WERI-Rb-1 (cell line): ENCODE data around the gene DFFA.
"Not testable (repeated sequence)": the region's sequence is repeated elsewhere in the genome, so short reads cannot be mapped to it uniquely, and the experiment has no call there.

Experiments used
- DNase-seq: peaks from one replicate; pipeline ENCODE4 v3.0.0-alpha.2; 2020
- H3K27ac ChIP-seq: fragments of 250-450 bp; sonication (Bioruptor Pico); 2 replicates; pipeline ENCODE4 v1.5.1; 2020; ENCODE audit warnings: mild to moderate bottlenecking, moderate library complexity
- H3K27me3 ChIP-seq: fragments of 250-450 bp; sonication (Bioruptor Pico); 2 replicates; pipeline ENCODE4 v1.5.1; 2021; ENCODE audit warnings: mild to moderate bottlenecking, low read depth, moderate library complexity; ENCODE audit not compliant: insufficient read depth, severe bottlenecking
- H3K36me3 ChIP-seq: fragments of 250-450 bp; sonication (Bioruptor Pico); 2 replicates; pipeline ENCODE4 v1.5.1; 2020; ENCODE audit warnings: mild to moderate bottlenecking, moderate library complexity
- H3K4me3 ChIP-seq: 2 replicates; pipeline ENCODE4 v1.5.1; 2011; ENCODE audit warnings: low read depth, mild to moderate bottlenecking, control low read depth, low read length
- H3K9me3 ChIP-seq: fragments of 250-450 bp; sonication (Bioruptor Pico); 2 replicates; pipeline ENCODE4 v1.5.1; 2021; ENCODE audit warnings: mild to moderate bottlenecking, moderate library complexity; ENCODE audit not compliant: severe bottlenecking
- CTCF ChIP-seq: IDR thresholded peaks from 2 replicates; pipeline ENCODE4 v1.5.1; 2011; ENCODE audit warnings: low read depth, mild to moderate bottlenecking, control low read depth, inconsistent platforms, low read length

DFFA gene

GRCh38 chr1:10467078-10467477 is 5.3 kb downstream of the DFFA start:
- Histone ChIP-seq H3K36me3 (peaks cover 50% of the 10 kb centered on the region), H3K27ac (no peak overlapping the region), H3K27me3 (no peaks in the 10 kb centered on the region), H3K4me3 (no peak overlapping the region), H3K9me3 (no peaks in the 10 kb centered on the region)
- TF ChIP-seq CTCF: no peak
- DNase-seq: no peak

- Histone ChIP-seq H3K9me3 (no peaks in the 10 kb centered on the region), H3K27me3 (no peaks in the 10 kb centered on the region), H3K4me3 (no peak overlapping the region), H3K36me3 (peaks cover 29% of the 10 kb centered on the region), H3K27ac (no peak overlapping the region)
- no peak for TF ChIP-seq CTCF
- DNase-seq: no peak
These were observed 13.1 kb downstream of the DFFA start for GRCh38 chr1:10459184-10459583.

- H3K4me3 ChIP-seq: no peak overlapping the region
- H3K27me3 ChIP-seq: no peaks in the 10 kb centered on the region
- DNase-seq: no peak
- TF ChIP-seq CTCF: no peak
- peaks cover 20% of the 10 kb centered on the region for H3K36me3 ChIP-seq
- H3K9me3 ChIP-seq: no peaks in the 10 kb centered on the region
- H3K27ac ChIP-seq: no peak overlapping the region
These were observed 14.5 kb downstream of the DFFA start for GRCh38 chr1:10457875-10458274.

DNA sequence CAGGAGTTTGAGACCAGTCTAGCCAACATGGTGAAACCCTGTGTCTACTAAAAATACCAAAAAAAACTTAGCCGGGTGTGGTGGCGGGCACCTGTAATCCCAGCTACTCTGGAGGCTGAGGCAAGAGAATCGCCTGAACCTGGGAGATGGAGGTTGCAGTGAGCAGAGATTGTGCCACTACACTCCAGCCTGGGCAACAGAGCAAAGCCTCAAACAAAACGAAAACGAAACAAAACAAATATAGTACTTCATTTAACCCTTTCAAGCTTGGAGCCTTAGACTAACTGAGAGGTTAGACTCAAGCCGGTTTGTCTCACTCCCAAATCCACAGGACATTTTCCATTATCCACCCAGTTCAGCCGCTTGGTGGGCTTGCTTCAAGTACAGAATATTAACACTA is 14.9 kb downstream of the DFFA start:
- H3K4me3 ChIP-seq, DNase-seq, H3K27ac ChIP-seq, H3K27me3 ChIP-seq, H3K9me3 ChIP-seq: not testable (repeated sequence)
- H3K36me3 ChIP-seq: peaks cover 16% of the 10 kb centered on the region

DNA sequence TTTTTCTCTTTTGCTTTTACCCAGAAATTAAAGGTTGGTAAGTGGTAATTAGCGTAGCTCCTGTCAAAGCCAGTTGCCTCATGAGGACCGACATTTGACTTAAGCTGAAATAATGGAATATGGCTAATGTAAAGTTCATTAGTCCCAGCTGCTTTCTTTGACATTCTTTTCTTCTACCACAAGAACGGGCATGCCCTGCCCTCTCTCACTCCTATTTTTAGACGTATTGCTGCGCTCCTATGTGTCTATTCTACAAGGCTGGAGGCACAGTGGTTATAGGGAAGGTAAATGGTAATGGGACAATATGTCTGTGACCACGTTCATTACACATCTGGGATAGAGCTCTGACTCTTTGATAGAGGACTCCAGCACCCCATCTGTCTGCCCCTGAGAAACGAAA is 15.7 kb downstream of the DFFA start:
- no peaks in the 10 kb centered on the region for H3K9me3 ChIP-seq
- peaks cover 10% of the 10 kb centered on the region for H3K36me3 ChIP-seq
- no peak overlapping the region for H3K4me3 ChIP-seq
- TF ChIP-seq CTCF: no peak
- DNase-seq: no peak
- no peaks in the 10 kb centered on the region for H3K27me3 ChIP-seq
- H3K27ac ChIP-seq: no peak overlapping the region

GRCh38 chr1:10456048-10456447 is 16.3 kb downstream of the DFFA start:
- H3K4me3 ChIP-seq: no peak overlapping the region
- no peak for DNase-seq
- H3K9me3 ChIP-seq: no peaks in the 10 kb centered on the region
- no peaks in the 10 kb centered on the region for H3K27me3 ChIP-seq
- TF ChIP-seq CTCF: peak; percentile 22; the same call in 1 of the 2 replicates
- no peak overlapping the region for H3K27ac ChIP-seq
- peaks cover 5% of the 10 kb centered on the region for H3K36me3 ChIP-seq
